Mesenchymal stem cell (in vitro differentiated cells and primary cell): Measurements from ENCODE around the gene P2RX7.

Experiments used
- DNase-seq: peaks from one replicate; pipeline ENCODE4 v3.0.0-alpha.2; 2013
- H2AFZ ChIP-seq: one replicate; pipeline ENCODE4 v1.6.1; 2013; ENCODE audit warnings: low read depth, mild to moderate bottlenecking, control low read depth, inconsistent platforms, low read length, moderate library complexity
- H2AK5ac ChIP-seq: 2 replicates; pipeline ENCODE4 v1.6.1; 2013; ENCODE audit warnings: low read length, moderate library complexity, mild to moderate bottlenecking, inconsistent platforms; ENCODE audit not compliant: severe bottlenecking
- H2BK120ac ChIP-seq: one replicate; pipeline ENCODE4 v1.6.1; 2013; ENCODE audit warnings: low read depth, mild to moderate bottlenecking, inconsistent platforms, low read length, moderate library complexity
- H2BK12ac ChIP-seq, 2 experiments: one replicate each; pipeline ENCODE4 v1.6.1; 2013; ENCODE audit warnings: inconsistent platforms in 2 of 2, low read length in 2 of 2, mild to moderate bottlenecking in 2 of 2, moderate library complexity in 2 of 2, control low read depth in 1 of 2
- H2BK15ac ChIP-seq: one replicate; pipeline ENCODE4 v1.6.1; 2013; ENCODE audit warnings: mild to moderate bottlenecking, low read depth, inconsistent platforms; ENCODE audit not compliant: poor library complexity, severe bottlenecking
- H2BK5ac ChIP-seq: 2 replicates; pipeline ENCODE4 v1.6.1; 2013; ENCODE audit warnings: low read depth, mild to moderate bottlenecking, low read length, control low read depth, inconsistent platforms; ENCODE audit not compliant: poor library complexity, severe bottlenecking
- H3K14ac ChIP-seq, 2 experiments: one replicate each; pipeline ENCODE4 v1.6.1; 2013; ENCODE audit warnings: inconsistent platforms in 2 of 2, low read length in 2 of 2, control low read depth in 1 of 2, mild to moderate bottlenecking in 1 of 2, moderate library complexity in 1 of 2
- H3K18ac ChIP-seq, 2 experiments: one replicate each; pipeline ENCODE4 v1.6.1; 2013; ENCODE audit warnings: inconsistent platforms in 2 of 2, low read length in 2 of 2, control low read depth in 1 of 2, low read depth in 1 of 2, mild to moderate bottlenecking in 1 of 2
- H3K23ac ChIP-seq, 2 experiments: one replicate each; pipeline ENCODE4 v1.6.1; 2013; ENCODE audit warnings: inconsistent platforms in 2 of 2, low read length in 2 of 2, mild to moderate bottlenecking in 2 of 2, moderate library complexity in 2 of 2, control low read depth in 1 of 2
- H3K27ac ChIP-seq: 2 replicates; pipeline ENCODE4 v1.5.1; 2013; ENCODE audit warnings: mild to moderate bottlenecking, moderate library complexity, low read length, control low read depth, inconsistent platforms; ENCODE audit not compliant: poor library complexity, severe bottlenecking
- H3K27me3 ChIP-seq, 2 experiments: 2 replicates each; pipeline versions ENCODE4 v1.6.1 to v1.7.0; 2013; ENCODE audit warnings: low read length in 2 of 2, mild to moderate bottlenecking in 2 of 2, moderate library complexity in 2 of 2, control low read depth in 1 of 2, inconsistent platforms in 1 of 2; ENCODE audit not compliant: control insufficient read depth in 1 of 2, insufficient read depth in 1 of 2
- H3K36me3 ChIP-seq, 2 experiments: 2 replicates each; pipeline versions ENCODE4 v1.6.1 to v1.7.0; 2013; ENCODE audit warnings: low read length in 2 of 2, control low read depth in 1 of 2, inconsistent platforms in 1 of 2, low read depth in 1 of 2, mild to moderate bottlenecking in 1 of 2; ENCODE audit not compliant: insufficient read depth in 2 of 2, control insufficient read depth in 1 of 2
- H3K4ac ChIP-seq, 2 experiments: one replicate each; pipeline ENCODE4 v1.6.1; 2013; ENCODE audit warnings: inconsistent platforms in 2 of 2, low read length in 2 of 2, mild to moderate bottlenecking in 2 of 2, moderate library complexity in 2 of 2, control low read depth in 1 of 2, low read depth in 1 of 2
- H3K4me1 ChIP-seq: 2 replicates; pipeline ENCODE4 v1.6.1; 2013; ENCODE audit warnings: low read depth, low read length, control low read depth; ENCODE audit not compliant: control insufficient read depth, insufficient read depth
- H3K4me2 ChIP-seq: 2 replicates; pipeline ENCODE4 v1.6.1; 2013; ENCODE audit warnings: low read length, mild to moderate bottlenecking, inconsistent platforms; ENCODE audit not compliant: poor library complexity, severe bottlenecking
- H3K4me3 ChIP-seq, 2 experiments: 2 replicates each; pipeline versions ENCODE4 v1.5.1 to v1.7.0; 2013; ENCODE audit warnings: low read length in 2 of 2, mild to moderate bottlenecking in 2 of 2, control low read depth in 1 of 2, low read depth in 1 of 2; ENCODE audit not compliant: insufficient read depth in 1 of 2
- H3K79me1 ChIP-seq: replicated peaks from 2 replicates; pipeline ENCODE4 v1.6.1; 2013; ENCODE audit warnings: mild to moderate bottlenecking, control low read depth, low read length, inconsistent platforms; ENCODE audit not compliant: poor library complexity, severe bottlenecking
- H3K9ac ChIP-seq: 2 replicates; pipeline ENCODE4 v1.7.0; 2013; ENCODE audit warnings: mild to moderate bottlenecking, low read length, moderate library complexity
- H3K9me3 ChIP-seq: 2 replicates; pipeline ENCODE4 v1.7.0; 2013; ENCODE audit warnings: mild to moderate bottlenecking, low read length; ENCODE audit not compliant: control insufficient read depth
- H4K8ac ChIP-seq: one replicate; pipeline ENCODE4 v1.6.1; 2013; ENCODE audit warnings: inconsistent platforms, mild to moderate bottlenecking, low read length, moderate library complexity
- H4K91ac ChIP-seq: one replicate; pipeline ENCODE4 v1.6.1; 2013; ENCODE audit warnings: mild to moderate bottlenecking, low read length, inconsistent platforms
- WGBS: methylation state at CpG from one replicate; pipeline ENCODE4 v1.1.7; 2013; ENCODE audit warnings: mixed read lengths; 5-methylcytosine and 5-hydroxymethylcytosine counted together

Gene P2RX7

GRCh38 chr12:121217761-121218160 lies 85.1 kb downstream of the P2RX7 start:
- Histone ChIP-seq H2BK5ac (no peak overlapping the region), H3K4me3 (no peak overlapping the region), H3K4me2 (no peak overlapping the region), H4K8ac (no peak overlapping the region), H3K23ac (no peak overlapping the region), H2AK5ac (no peak overlapping the region), H2BK12ac (no peak overlapping the region), H2BK120ac (no peak overlapping the region), H2AFZ (no peak overlapping the region), H3K9me3 (no peaks in the 10 kb centered on the region), H3K14ac (no peak overlapping the region), H2BK15ac (no peak overlapping the region), H3K79me1 (peaks cover 1% of the 10 kb centered on the region), H3K27me3 (no peaks in the 10 kb centered on the region), H3K36me3 (peaks cover 6 to 7% of the 10 kb centered on the region in 2 experiments), H3K18ac (no peak overlapping the region), H4K91ac (no peak overlapping the region), H3K27ac (no peak overlapping the region), H3K4me1 (peaks cover 8% of the 10 kb centered on the region), H3K4ac (no peak overlapping the region), H3K9ac (no peak overlapping the region)
- 96% methylated on average over 5 of the region's 5 CpGs for WGBS
- DNase-seq = no peak

- no peak for DNase-seq
- Histone ChIP-seq H3K9me3 (no peaks in the 10 kb centered on the region), H3K27ac (no peak overlapping the region), H2BK5ac (no peak overlapping the region), H3K4me3 (no peak overlapping the region), H2AK5ac (no peak overlapping the region), H2BK120ac (no peak overlapping the region), H3K14ac (no peak overlapping the region), H3K4me1 (peaks cover 8% of the 10 kb centered on the region), H3K4ac (no peak overlapping the region), H3K4me2 (no peak overlapping the region), H2BK15ac (no peak overlapping the region), H3K79me1 (peaks cover under 1% of the 10 kb centered on the region), H4K91ac (no peak overlapping the region), H3K18ac (no peak overlapping the region), H3K36me3 (peaks cover 8 to 11% of the 10 kb centered on the region in 2 experiments), H3K23ac (no peak overlapping the region), H4K8ac (no peak overlapping the region), H2AFZ (no peak overlapping the region), H3K9ac (no peak overlapping the region), H3K27me3 (no peaks in the 10 kb centered on the region), H2BK12ac (no peak overlapping the region)
- WGBS = 92% methylated on average over 18 of the region's 18 CpGs
These were observed 86.1 kb downstream of the P2RX7 start for GRCh38 chr12:121218588-121219352.

- Histone ChIP-seq H4K8ac (no peak overlapping the region), H3K27ac (no peak overlapping the region), H3K79me1 (no peaks in the 10 kb centered on the region), H3K9me3 (no peaks in the 10 kb centered on the region), H2AFZ (no peak overlapping the region), H3K4ac (no peak overlapping the region), H3K36me3 (peaks cover 8 to 11% of the 10 kb centered on the region in 2 experiments), H2BK120ac (no peak overlapping the region), H3K9ac (no peak overlapping the region), H3K4me2 (no peak overlapping the region), H3K27me3 (no peaks in the 10 kb centered on the region), H4K91ac (no peak overlapping the region), H2BK5ac (no peak overlapping the region), H3K23ac (no peak overlapping the region), H2BK15ac (no peak overlapping the region), H3K18ac (no peak overlapping the region), H2AK5ac (no peak overlapping the region), H3K14ac (no peak overlapping the region), H2BK12ac (no peak overlapping the region), H3K4me3 (no peak overlapping the region), H3K4me1 (peaks cover 8% of the 10 kb centered on the region)
- DNase-seq = no peak
- WGBS = 97% methylated on average over 3 of the region's 3 CpGs
These were observed 86.8 kb downstream of the P2RX7 start for GRCh38 chr12:121219353-121219986.

GRCh38 chr12:121222847-121223246 lies 90.2 kb downstream of the P2RX7 start:
- Histone ChIP-seq H3K14ac (no peak overlapping the region), H2AFZ (no peak overlapping the region), H3K27ac (no peak overlapping the region), H3K4me3 (no peak overlapping the region), H4K8ac (no peak overlapping the region), H3K36me3 (peaks cover 5 to 8% of the 10 kb centered on the region in 2 experiments), H3K9me3 (no peaks in the 10 kb centered on the region), H4K91ac (no peak overlapping the region), H3K4me2 (no peak overlapping the region), H2BK5ac (no peak overlapping the region), H3K23ac (no peak overlapping the region), H3K4me1 (peaks cover 2% of the 10 kb centered on the region), H3K9ac (no peak overlapping the region), H3K79me1 (no peaks in the 10 kb centered on the region), H3K27me3 (no peaks in the 10 kb centered on the region), H2AK5ac (no peak overlapping the region), H2BK15ac (no peak overlapping the region), H3K18ac (no peak overlapping the region), H3K4ac (no peak overlapping the region), H2BK12ac (no peak overlapping the region), H2BK120ac (no peak overlapping the region)
- DNase-seq = no peak
- WGBS = 97% methylated on average over 10 of the region's 10 CpGs
